PC-3 (cell line): ENCODE measurements around the gene AKAP7. TPM values are rescaled to one million over a fixed set of nuclear protein-coding genes. Genes with fewer than 3 reads are reported as not detected.
"Not testable (repeated sequence)": the region's sequence is repeated elsewhere in the genome, so short reads cannot be mapped to it uniquely, and the experiment has no call there.

Experiments used
- ATAC-seq: fragments of 200-7000 bp; cut with Tn5 transposase; 2 replicates; pipeline ENCODE4 v1.9.1; 2020; ENCODE audit warnings: mild to moderate bottlenecking, moderate library complexity
- BruUV-seq: library from RNA; stranded (reverse); fragments of 400-500 nt; replicated peaks from 2 replicates; lab custom pipeline; 2021; lab: Mats Ljungman, UMichigan
- CTCF ChIA-PET: fragments of 300-600 bp; sonication (Branson Sonifier 250); formaldehyde crosslinking; loops from one replicate; lab custom pipeline; 2022; ENCODE audit warnings: antibody characterized with exemption; lab: Charles Lee
- POLR2A ChIA-PET: fragments of 300-600 bp; sonication (Branson Sonifier 250); formaldehyde crosslinking; loops from one replicate; lab custom pipeline; 2022; ENCODE audit warnings: antibody characterized with exemption; ENCODE audit not compliant: unreplicated experiment; lab: Charles Lee
- DNase-seq: peaks from one replicate; pipeline ENCODE4 v3.0.0-alpha.2; 2015
- H2AFZ ChIP-seq: fragments of 300-600 bp; sonication (generic); 2 replicates; pipeline ENCODE4 v1.6.0; 2016; ENCODE audit warnings: antibody characterized with exemption, low read length
- H3F3A ChIP-seq: fragments of 300-600 bp; sonication (generic); one replicate; pipeline ENCODE4 v1.6.0; 2017; ENCODE audit warnings: antibody characterized with exemption, low read length, control low read depth, mild to moderate bottlenecking; ENCODE audit not compliant: unreplicated experiment
- H3K27ac ChIP-seq: fragments of 300-600 bp; sonication (generic); 2 replicates; pipeline ENCODE4 v1.5.1; 2016; ENCODE audit warnings: mild to moderate bottlenecking, low read length
- H3K27me3 ChIP-seq: fragments of 300-600 bp; sonication (generic); 2 replicates; pipeline ENCODE4 v1.6.1; 2016; ENCODE audit warnings: low read length, mixed read lengths
- H3K36me3 ChIP-seq: fragments of 300-600 bp; sonication (generic); 2 replicates; pipeline ENCODE4 v1.6.1; 2016; ENCODE audit warnings: low read depth, mixed run types, low read length, mixed read lengths
- H3K4me1 ChIP-seq: fragments of 300-600 bp; sonication (generic); 2 replicates; pipeline ENCODE4 v1.5.1; 2016; ENCODE audit warnings: low read length; ENCODE audit not compliant: insufficient read depth
- H3K4me2 ChIP-seq: fragments of 300-600 bp; sonication (generic); 2 replicates; pipeline ENCODE4 v1.6.0; 2016; ENCODE audit warnings: low read length
- H3K4me3 ChIP-seq: fragments of 300-600 bp; sonication (generic); 2 replicates; pipeline ENCODE4 v1.5.1; 2016; ENCODE audit warnings: mild to moderate bottlenecking, low read length, mixed read lengths
- H3K79me2 ChIP-seq: fragments of 300-600 bp; sonication (generic); 2 replicates; pipeline ENCODE4 v1.6.1; 2017; ENCODE audit warnings: low read length, mixed read lengths
- H3K9ac ChIP-seq: fragments of 300-600 bp; sonication (generic); 2 replicates; pipeline ENCODE4 v1.6.0; 2016; ENCODE audit warnings: mild to moderate bottlenecking, low read length
- H3K9me2 ChIP-seq: fragments of 300-600 bp; sonication (generic); replicated peaks from 2 replicates; pipeline ENCODE4 v1.6.1; 2016; ENCODE audit warnings: mixed run types, low read length, mixed read lengths
- H3K9me3 ChIP-seq: fragments of 300-600 bp; sonication (generic); 2 replicates; pipeline ENCODE4 v1.6.1; 2016; ENCODE audit warnings: low read length, mixed read lengths
- H4K20me1 ChIP-seq: fragments of 300-600 bp; sonication (generic); 2 replicates; pipeline ENCODE4 v1.6.1; 2016; ENCODE audit warnings: low read length, mixed read lengths
- EZH2 ChIP-seq: fragments of 300-600 bp; sonication (generic); IDR thresholded peaks from one replicate; pipeline ENCODE4 v1.6.1; 2017; ENCODE audit warnings: antibody characterized with exemption, mild to moderate bottlenecking, low read length; ENCODE audit not compliant: unreplicated experiment
- EZH2phosphoT487 ChIP-seq: fragments of 300-600 bp; sonication (generic); IDR thresholded peaks from 2 replicates; pipeline ENCODE4 v1.6.1; 2018; ENCODE audit warnings: mild to moderate bottlenecking, antibody characterized with exemption, low read length, borderline replicate concordance
- intact Hi-C: fragments of 100-400 bp; cut with micrococcal nuclease; formaldehyde crosslinking; loops from 2 replicates; pipeline ENCODE4 v1.9.0; 2023
- total RNA-seq: library from RNA; depleted of rRNA; stranded (reverse); fragments of >200 nt; gene quantifications from 2 replicates; pipeline ENCODE4 v1.2.3, GENCODE V29; 2014
- TF ChIP-seq, protein P1 (sequence below): fragments of 300-600 bp; sonication (generic); conservative IDR thresholded peaks from 2 replicates; pipeline ENCODE4 v1.5.1; 2017; ENCODE audit warnings: antibody characterized with exemption, low read depth, mild to moderate bottlenecking, low read length

Gene AKAP7
- total RNA-seq, 1 experiment from 2014 or later: 3.6 TPM

DNA sequence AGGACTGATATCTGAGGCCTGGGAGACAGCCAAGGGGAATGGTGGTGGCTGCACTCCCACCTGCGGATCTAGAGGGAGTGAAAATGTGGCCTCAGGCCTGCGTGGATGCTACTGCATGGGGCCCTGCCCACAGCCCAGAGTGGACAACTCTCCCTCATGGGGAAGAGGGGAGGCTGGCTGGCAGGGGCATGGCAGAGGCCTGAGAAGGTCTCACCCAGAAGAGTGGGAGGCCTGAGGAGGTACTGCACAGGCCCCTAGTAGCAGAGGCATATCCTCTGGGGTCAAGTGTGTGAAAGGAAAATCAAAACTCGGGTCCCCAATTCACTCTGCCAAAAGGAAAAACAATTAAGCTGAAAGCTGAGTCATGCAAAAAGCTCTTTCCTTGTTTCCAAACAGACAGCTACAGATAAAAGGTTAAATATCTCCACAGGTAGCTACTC is 158.2 kb downstream of the AKAP7 start:
- Histone ChIP-seq H3K4me1 (no peaks in the 10 kb centered on the region), H3F3A (no peaks in the 10 kb centered on the region), H3K27ac (no peak overlapping the region), H3K9me2 (no peaks in the 10 kb centered on the region), H3K4me2 (no peak overlapping the region), H3K9me3 (no peaks in the 10 kb centered on the region), H3K9ac (no peak overlapping the region), H4K20me1 (no peaks in the 10 kb centered on the region), H3K79me2 (no peaks in the 10 kb centered on the region), H2AFZ (no peak overlapping the region), H3K36me3 (no peaks in the 10 kb centered on the region), H3K27me3 (no peaks in the 10 kb centered on the region), H3K4me3 (no peak overlapping the region)
- DNase-seq (no peak), ATAC-seq (no peak)
- intact Hi-C loops: no loop called here
- BruUV-seq: no TSS peak
- CTCF ChIA-PET: no interaction called here
- no peak for TF ChIP-seq EZH2
- TF ChIP-seq EZH2phosphoT487: no peak
- TF ChIP-seq, protein P1, sequence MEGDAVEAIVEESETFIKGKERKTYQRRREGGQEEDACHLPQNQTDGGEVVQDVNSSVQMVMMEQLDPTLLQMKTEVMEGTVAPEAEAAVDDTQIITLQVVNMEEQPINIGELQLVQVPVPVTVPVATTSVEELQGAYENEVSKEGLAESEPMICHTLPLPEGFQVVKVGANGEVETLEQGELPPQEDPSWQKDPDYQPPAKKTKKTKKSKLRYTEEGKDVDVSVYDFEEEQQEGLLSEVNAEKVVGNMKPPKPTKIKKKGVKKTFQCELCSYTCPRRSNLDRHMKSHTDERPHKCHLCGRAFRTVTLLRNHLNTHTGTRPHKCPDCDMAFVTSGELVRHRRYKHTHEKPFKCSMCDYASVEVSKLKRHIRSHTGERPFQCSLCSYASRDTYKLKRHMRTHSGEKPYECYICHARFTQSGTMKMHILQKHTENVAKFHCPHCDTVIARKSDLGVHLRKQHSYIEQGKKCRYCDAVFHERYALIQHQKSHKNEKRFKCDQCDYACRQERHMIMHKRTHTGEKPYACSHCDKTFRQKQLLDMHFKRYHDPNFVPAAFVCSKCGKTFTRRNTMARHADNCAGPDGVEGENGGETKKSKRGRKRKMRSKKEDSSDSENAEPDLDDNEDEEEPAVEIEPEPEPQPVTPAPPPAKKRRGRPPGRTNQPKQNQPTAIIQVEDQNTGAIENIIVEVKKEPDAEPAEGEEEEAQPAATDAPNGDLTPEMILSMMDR: no peak
- POLR2A ChIA-PET: no interaction called here

DNA sequence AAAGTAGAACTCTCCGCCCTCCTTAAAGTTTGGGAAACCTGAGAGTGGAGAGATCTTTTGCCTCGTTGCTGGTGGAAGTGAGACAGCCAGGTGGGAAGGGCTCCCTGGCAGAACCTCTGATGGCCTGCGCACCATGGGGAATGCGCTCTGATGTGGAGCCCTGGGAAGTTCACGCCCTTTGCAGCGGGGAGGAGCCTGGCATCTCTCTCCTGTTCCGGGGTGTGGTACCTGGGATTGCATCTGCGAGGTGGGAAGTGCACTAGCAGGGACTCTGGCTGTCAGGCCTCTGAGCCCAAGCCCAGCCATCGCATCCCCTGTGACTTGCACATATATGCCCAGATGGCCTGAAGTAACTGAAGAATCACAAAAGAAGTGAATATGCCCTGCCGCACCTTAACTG is 159.8 kb downstream of the AKAP7 start:
- TF ChIP-seq, protein P1: no peak
- TF ChIP-seq EZH2: no peak
- TF ChIP-seq EZH2phosphoT487: no peak
- no peaks in the 10 kb centered on the region for H3K36me3 ChIP-seq
- no TSS peak for BruUV-seq
- no peak overlapping the region for H2AFZ ChIP-seq
- H4K20me1 ChIP-seq: no peaks in the 10 kb centered on the region
- DNase-seq (no peak), ATAC-seq (no peak)
- H3F3A ChIP-seq: no peaks in the 10 kb centered on the region
- ChIA-PET POLR2A (no interaction called here), CTCF (no interaction called here)
- H3K27me3 ChIP-seq: no peaks in the 10 kb centered on the region
- no peak overlapping the region for H3K4me3 ChIP-seq
- H3K27ac ChIP-seq: no peak overlapping the region
- no peak overlapping the region for H3K4me2 ChIP-seq
- intact Hi-C loops: no loop called here
- H3K4me1 ChIP-seq: no peaks in the 10 kb centered on the region
- H3K9me3 ChIP-seq: no peaks in the 10 kb centered on the region
- H3K9ac ChIP-seq: no peak overlapping the region
- no peaks in the 10 kb centered on the region for H3K9me2 ChIP-seq
- H3K79me2 ChIP-seq: no peaks in the 10 kb centered on the region

DNA sequence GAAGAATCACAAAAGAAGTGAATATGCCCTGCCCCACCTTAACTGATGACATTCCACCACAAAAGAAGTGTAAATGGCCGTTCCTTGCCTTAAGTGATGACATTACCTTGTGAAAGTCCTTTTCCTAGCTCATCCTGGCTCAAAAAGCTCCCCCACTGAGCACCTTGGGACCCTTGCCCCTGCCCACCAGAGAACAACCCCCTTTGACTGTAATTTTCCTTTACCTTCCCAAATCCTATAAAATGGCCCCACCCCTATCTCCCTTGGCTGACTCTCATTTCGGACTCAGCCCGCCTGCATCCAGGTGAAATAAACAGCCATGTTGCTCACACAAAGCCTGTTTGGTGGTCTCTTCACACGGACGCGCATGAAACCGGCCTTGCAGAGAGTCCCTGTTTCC is 165.6 kb downstream of the AKAP7 start:
- H2AFZ ChIP-seq, ATAC-seq, POLR2A ChIA-PET, H3K9ac ChIP-seq, intact Hi-C loops, H3F3A ChIP-seq, H3K4me3 ChIP-seq, H3K79me2 ChIP-seq, H4K20me1 ChIP-seq, H3K27ac ChIP-seq, H3K4me1 ChIP-seq, DNase-seq, CTCF ChIA-PET, H3K4me2 ChIP-seq, H3K9me3 ChIP-seq, H3K9me2 ChIP-seq, H3K36me3 ChIP-seq, BruUV-seq, H3K27me3 ChIP-seq: not testable (repeated sequence)
